ENCODE measurements around the gene BRSK2. TPM values are rescaled to one million over a fixed set of nuclear protein-coding genes. Genes with fewer than 3 reads are reported as not detected.
"Not testable (repeated sequence)": the region's sequence is repeated elsewhere in the genome, so short reads cannot be mapped to it uniquely, and the experiment has no call there.

BRSK2 gene
- polyA plus RNA-seq (2011; rRNA removed) = 0.18 and 0.28 TPM in 2 replicates
- 0.28 TPM in 1 of 2 replicates, not detected in the other for polyA minus RNA-seq (2011; rRNA and poly(A)+ RNA removed)

GRCh38 chr11:1389932-1390568 lies at the start of gene BRSK2:
BRSK2 (plus strand) TSS chr11:1389934; CDS start chr11:1390285, 351 bp downstream.
- ChIA-PET CTCF (no interaction called here), POLR2A (interaction anchor here (0.7 kb wide), 1 partner anchor 118 kb away, joined by 11 read pairs; no protein-coding TSS in a partner anchor)
- Histone ChIP-seq H3K27me3 (ENCODE audit: control insufficient read depth, insufficient read depth, low read length) (peaks cover 8% of the 10 kb centered on the region), H3K4me3 (ENCODE audit: low read depth, low read length) (peak within 1 kb of the TSS; percentile 65), H3K36me3 (ENCODE audit: control insufficient read depth, insufficient read depth, low read length) (no peaks in the 10 kb centered on the region)
- DNase-seq (ENCODE audit: low read depth) = no peak
- no peak for TF ChIP-seq CTCF (IDR thresholded peaks at IDR 0.05; ENCODE audit: insufficient read depth, low read depth, low read length)

GRCh38 chr11:1340111-1340510 lies 49.6 kb upstream of the BRSK2 start:
- no peaks in the 10 kb centered on the region for H3K27me3 ChIP-seq (ENCODE audit: control insufficient read depth, insufficient read depth, low read length)
- no peak for DNase-seq (ENCODE audit: low read depth)
- no peak overlapping the region for H3K4me3 ChIP-seq (ENCODE audit: low read depth, low read length)
- CTCF ChIA-PET = no interaction called here
- H3K36me3 ChIP-seq (ENCODE audit: control insufficient read depth, insufficient read depth, low read length) = no peaks in the 10 kb centered on the region
- POLR2A ChIA-PET = no interaction called here
- TF ChIP-seq CTCF (IDR thresholded peaks at IDR 0.05; ENCODE audit: insufficient read depth, low read depth, low read length) = no peak

GRCh38 chr11:1341226-1341625 lies 48.5 kb upstream of the BRSK2 start:
- CTCF ChIA-PET = not testable (repeated sequence)

GRCh38 chr11:1341928-1342524 lies 47.7 kb upstream of the BRSK2 start:
- CTCF ChIA-PET = no interaction called here

More at GRCh38 chr11:1341226-1341625, 48.5 kb upstream of the BRSK2 start:
- POLR2A ChIA-PET; H3K4me3 ChIP-seq (ENCODE audit: low read depth, low read length); DNase-seq (ENCODE audit: low read depth); H3K36me3 ChIP-seq (ENCODE audit: control insufficient read depth, insufficient read depth, low read length); H3K27me3 ChIP-seq (ENCODE audit: control insufficient read depth, insufficient read depth, low read length): not testable (repeated sequence)

GRCh38 chr11:1342946-1343345 lies 46.8 kb upstream of the BRSK2 start:
- Histone ChIP-seq H3K36me3 (ENCODE audit: control insufficient read depth, insufficient read depth, low read length) (no peaks in the 10 kb centered on the region), H3K27me3 (ENCODE audit: control insufficient read depth, insufficient read depth, low read length) (no peaks in the 10 kb centered on the region), H3K4me3 (ENCODE audit: low read depth, low read length) (no peak overlapping the region)
- ChIA-PET POLR2A (no interaction called here), CTCF (no interaction called here)
- DNase-seq (ENCODE audit: low read depth) = no peak
- no peak for TF ChIP-seq CTCF (IDR thresholded peaks at IDR 0.05; ENCODE audit: insufficient read depth, low read depth, low read length)

More at GRCh38 chr11:1341928-1342524, 47.7 kb upstream of the BRSK2 start:
- Histone ChIP-seq H3K36me3 (ENCODE audit: control insufficient read depth, insufficient read depth, low read length) (no peaks in the 10 kb centered on the region), H3K4me3 (ENCODE audit: low read depth, low read length) (no peak overlapping the region), H3K27me3 (ENCODE audit: control insufficient read depth, insufficient read depth, low read length) (no peaks in the 10 kb centered on the region)
- POLR2A ChIA-PET = no interaction called here
- TF ChIP-seq CTCF (IDR thresholded peaks at IDR 0.05; ENCODE audit: insufficient read depth, low read depth, low read length) = no peak
- no peak for DNase-seq (ENCODE audit: low read depth)
